Loucy (cell line): ENCODE results near the gene VPREB3.

Source experiments
- EZH2phosphoT487 ChIP-seq: fragments of 200-600 bp; IDR thresholded peaks from 2 replicates; pipeline ENCODE4 v1.6.1; 2018; ENCODE audit warnings: antibody characterized with exemption, mild to moderate bottlenecking, moderate library complexity, borderline replicate concordance
- TF ChIP-seq, protein P1 (sequence below): fragments of 200-600 bp; sonication (generic); conservative IDR thresholded peaks from 2 replicates; pipeline ENCODE4 v1.5.1; 2014; ENCODE audit warnings: mild to moderate bottlenecking, antibody characterized with exemption, low read length

- TF ChIP-seq, protein P1, sequence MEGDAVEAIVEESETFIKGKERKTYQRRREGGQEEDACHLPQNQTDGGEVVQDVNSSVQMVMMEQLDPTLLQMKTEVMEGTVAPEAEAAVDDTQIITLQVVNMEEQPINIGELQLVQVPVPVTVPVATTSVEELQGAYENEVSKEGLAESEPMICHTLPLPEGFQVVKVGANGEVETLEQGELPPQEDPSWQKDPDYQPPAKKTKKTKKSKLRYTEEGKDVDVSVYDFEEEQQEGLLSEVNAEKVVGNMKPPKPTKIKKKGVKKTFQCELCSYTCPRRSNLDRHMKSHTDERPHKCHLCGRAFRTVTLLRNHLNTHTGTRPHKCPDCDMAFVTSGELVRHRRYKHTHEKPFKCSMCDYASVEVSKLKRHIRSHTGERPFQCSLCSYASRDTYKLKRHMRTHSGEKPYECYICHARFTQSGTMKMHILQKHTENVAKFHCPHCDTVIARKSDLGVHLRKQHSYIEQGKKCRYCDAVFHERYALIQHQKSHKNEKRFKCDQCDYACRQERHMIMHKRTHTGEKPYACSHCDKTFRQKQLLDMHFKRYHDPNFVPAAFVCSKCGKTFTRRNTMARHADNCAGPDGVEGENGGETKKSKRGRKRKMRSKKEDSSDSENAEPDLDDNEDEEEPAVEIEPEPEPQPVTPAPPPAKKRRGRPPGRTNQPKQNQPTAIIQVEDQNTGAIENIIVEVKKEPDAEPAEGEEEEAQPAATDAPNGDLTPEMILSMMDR, result 0 out of 2 replicates have a peak, but pooled peaks have one; percentile 9
- no peak for TF ChIP-seq EZH2phosphoT487
Observed at GRCh38 chr22:23775779-23776375, 21.7 kb upstream of the VPREB3 start.
